Naive thymus-derived CD8-positive, alpha-beta T cell (primary cell): ENCODE data around the gene RNF213. TPM values are rescaled to one million over a fixed set of nuclear protein-coding genes. Genes with fewer than 3 reads are reported as not detected.

Source experiments
- ATAC-seq, 2 donors: fragments of 150-1000 bp; cut with Tn5 transposase in 1 of 2; sonication (Bioruptor Pico), chemical (Tn5 transposase) in 1 of 2; 1 replicate in 1 of 2; 2 replicates in 1 of 2; pipeline ENCODE4 v1.10.0; 2021; ENCODE audit warnings: mild to moderate bottlenecking in 2 of 2, moderate library complexity in 2 of 2
- POLR2A ChIA-PET: fragments of 350-600 bp; sonication (Branson Sonifier 250); formaldehyde crosslinking; loops from one replicate; lab custom pipeline; 2021; ENCODE audit warnings: antibody characterized with exemption; lab: Charles Lee
- DNase-seq, 10 donors: peaks; one replicate each; pipeline versions ENCODE4 v3.0.0 to v3.0.0-alpha.2; 2020 to 2022
- H3K27ac Mint-ChIP-seq, 10 donors: one replicate each; pipeline ENCODE4 v1.8.0; 2020 to 2022; ENCODE audit warnings: mild to moderate bottlenecking in 10 of 10, mixed read lengths in 10 of 10, moderate library complexity in 4 of 10, inconsistent platforms in 1 of 10
- H3K27me3 Mint-ChIP-seq, 5 donors: one replicate each; pipeline ENCODE4 v1.8.0; 2021 to 2022; ENCODE audit warnings: mixed read lengths in 5 of 5
- H3K36me3 Mint-ChIP-seq, 3 donors: one replicate each; pipeline ENCODE4 v1.8.0; 2020 to 2022; ENCODE audit warnings: mixed read lengths in 3 of 3, mild to moderate bottlenecking in 2 of 3, inconsistent platforms in 1 of 3
- H3K4me1 Mint-ChIP-seq, 4 donors: one replicate each; pipeline ENCODE4 v1.8.0; 2021 to 2022; ENCODE audit warnings: mixed read lengths in 4 of 4
- H3K4me3 Mint-ChIP-seq, 10 donors: one replicate each; pipeline ENCODE4 v1.8.0; 2020 to 2022; ENCODE audit warnings: mild to moderate bottlenecking in 10 of 10, mixed read lengths in 10 of 10, moderate library complexity in 6 of 10, inconsistent platforms in 1 of 10
- H3K9me3 Mint-ChIP-seq, 9 donors: one replicate each; pipeline ENCODE4 v1.8.0; 2020 to 2022; ENCODE audit warnings: mixed read lengths in 9 of 9, mild to moderate bottlenecking in 3 of 9, inconsistent platforms in 1 of 9, moderate library complexity in 1 of 9
- polyA plus RNA-seq, 3 donors: library from polyadenylated mRNA; unstranded; fragments of 300-500 nt; fragmentation: Illumina TruSeq; gene quantifications; one replicate each; pipeline ENCODE4 v1.2.3, GENCODE V29; 2021
- total RNA-seq, 8 experiments: library from RNA in 2 of 8; stranded (reverse) in 2 of 8; gene quantifications; one replicate each; pipeline ENCODE4 v1.2.3 and lab custom pipeline; 2021 to 2026

Gene RNF213
- total and polyA plus RNA-seq, 5 experiments from 2014 or later, result 27.1 to 328 (median 52.2) TPM

- POLR2A ChIA-PET, result interaction anchor here (0.6 to 4.0 kb wide), 13 partner anchors 13 to 499 kb away, joined by 3 to 21 read pairs (median 5); partner anchors contain the start of genes EIF4A3 and GAA
- no peaks in the 10 kb centered on the region for H3K9me3 Mint-ChIP-seq
- H3K36me3 Mint-ChIP-seq, result peaks cover 0 to 33% (median 2%) of the 10 kb centered on the region in 3 donors
- H3K4me1 Mint-ChIP-seq, result peaks cover 25 to 61% (median 48%) of the 10 kb centered on the region in 4 donors
- DNase-seq (peak; percentile 75 to 96 (median 92)), ATAC-seq (peak; percentile 86 to 90)
- H3K4me3 Mint-ChIP-seq, result peak overlapping the region; percentile 91 to 97 (median 94)
- peak overlapping the region; percentile 94 to 98 (median 97) for H3K27ac Mint-ChIP-seq
- H3K27me3 Mint-ChIP-seq, result no peaks in the 10 kb centered on the region
Observed at GRCh38 chr17:80219013-80219762, 41.5 kb upstream of the RNF213 start.

GRCh38 chr17:80219763-80220053 is 40.9 kb upstream of the RNF213 start:
- DNase-seq (peak in 1 of 10 donors; percentile 68), ATAC-seq (peak; percentile 35 to 36)
- H3K36me3 Mint-ChIP-seq, result peaks cover 0 to 30% (median 2%) of the 10 kb centered on the region in 3 donors
- H3K9me3 Mint-ChIP-seq, result no peaks in the 10 kb centered on the region
- H3K4me1 Mint-ChIP-seq, result peaks cover 27 to 64% (median 49%) of the 10 kb centered on the region in 4 donors
- H3K27ac Mint-ChIP-seq, result peak overlapping the region; percentile 94 to 98 (median 97)
- peak overlapping the region; percentile 91 to 97 (median 94) for H3K4me3 Mint-ChIP-seq
- POLR2A ChIA-PET, result interaction anchor here (0.7 to 4.0 kb wide), 11 partner anchors 13 to 498 kb away, joined by 3 to 21 read pairs (median 5); partner anchors contain the start of genes EIF4A3 and GAA
- no peaks in the 10 kb centered on the region for H3K27me3 Mint-ChIP-seq

GRCh38 chr17:80220054-80220735 is 40.5 kb upstream of the RNF213 start, which contains the start of the genes SGSH and SLC26A11:
TSS of gene SGSH (minus strand) at chr17:80220333. CDS start at chr17:80220313, 20 bp downstream.
TSS of gene SLC26A11 (plus strand) at chr17:80220427. CDS start at chr17:80221561, 1,134 bp downstream.
- DNase-seq, result peak in 9 of 10 donors; percentile 17 to 76 (median 47)
- Mint-ChIP-seq H3K27me3 (no peaks in the 10 kb centered on the region), H3K36me3 (peaks cover 0 to 26% (median 2%) of the 10 kb centered on the region in 3 donors), H3K9me3 (no peaks in the 10 kb centered on the region), H3K4me1 (peaks cover 27 to 64% (median 49%) of the 10 kb centered on the region in 4 donors), H3K4me3 (peak within 1 kb of the TSS; percentile 91 to 97 (median 94)), H3K27ac (peak within 1 kb of the TSS; percentile 94 to 98 (median 97))
- POLR2A ChIA-PET, result interaction anchor here (0.8 to 4.0 kb wide), 7 partner anchors 17 to 719 kb away, joined by 3 to 21 read pairs (median 4); partner anchors contain the start of gene GAA
- ATAC-seq, result peak; percentile 53 to 54

- H3K4me3 Mint-ChIP-seq, result peak overlapping the region; percentile 75 to 96 (median 81)
- no peaks in the 10 kb centered on the region for H3K27me3 Mint-ChIP-seq
- POLR2A ChIA-PET, result interaction anchor here (0.8 to 4.0 kb wide), 4 partner anchors 41 to 718 kb away, joined by 3 to 21 read pairs (median 8); partner anchors contain the start of gene GAA
- peaks cover 27 to 64% (median 49%) of the 10 kb centered on the region in 4 donors for H3K4me1 Mint-ChIP-seq
- ATAC-seq, result peak; percentile 22 to 31
- DNase-seq, result peak in 8 of 10 donors; percentile 16 to 66 (median 27)
- no peaks in the 10 kb centered on the region for H3K9me3 Mint-ChIP-seq
- peak overlapping the region in 9 of 10 donors; percentile 62 to 95 (median 85) for H3K27ac Mint-ChIP-seq
- peaks cover 0 to 21% (median 2%) of the 10 kb centered on the region in 3 donors for H3K36me3 Mint-ChIP-seq
Observed at GRCh38 chr17:80220736-80221215, 39.9 kb upstream of the RNF213 start.

GRCh38 chr17:80221351-80222105 is 39.1 kb upstream of the RNF213 start:
- Mint-ChIP-seq H3K27me3 (no peaks in the 10 kb centered on the region), H3K4me1 (peaks cover 24 to 59% (median 45%) of the 10 kb centered on the region in 4 donors), H3K9me3 (no peaks in the 10 kb centered on the region), H3K36me3 (peaks cover 0 to 18% (median 2%) of the 10 kb centered on the region in 3 donors), H3K4me3 (peak overlapping the region; percentile 75 to 96 (median 81)), H3K27ac (peak overlapping the region; percentile 62 to 95 (median 82))
- POLR2A ChIA-PET, result no interaction called here
- DNase-seq, result peak in 1 of 10 donors; percentile 40
- ATAC-seq, result no peak

- DNase-seq, result peak in 1 of 10 donors; percentile 48
- H3K27ac Mint-ChIP-seq, result peak overlapping the region in 9 of 10 donors; percentile 10 to 68 (median 53)
- ATAC-seq, result no peak
- peaks cover 0 to 17% (median 0%) of the 10 kb centered on the region in 3 donors for H3K36me3 Mint-ChIP-seq
- H3K4me1 Mint-ChIP-seq, result peaks cover 19 to 50% (median 39%) of the 10 kb centered on the region in 4 donors
- no peaks in the 10 kb centered on the region for H3K27me3 Mint-ChIP-seq
- peak overlapping the region; percentile 19 to 77 (median 42) for H3K4me3 Mint-ChIP-seq
- POLR2A ChIA-PET, result no interaction called here
- no peaks in the 10 kb centered on the region for H3K9me3 Mint-ChIP-seq
Observed at GRCh38 chr17:80222376-80223141, 38.1 kb upstream of the RNF213 start.

- no peaks in the 10 kb centered on the region for H3K27me3 Mint-ChIP-seq
- H3K27ac Mint-ChIP-seq, result peak overlapping the region in 5 of 10 donors; percentile 10 to 79 (median 54)
- DNase-seq, result peak in 1 of 10 donors; percentile 15
- ATAC-seq, result no peak
- H3K4me1 Mint-ChIP-seq, result peaks cover 17 to 46% (median 33%) of the 10 kb centered on the region in 4 donors
- no peaks in the 10 kb centered on the region for H3K9me3 Mint-ChIP-seq
- H3K36me3 Mint-ChIP-seq, result peaks cover 0 to 16% (median 0%) of the 10 kb centered on the region in 3 donors
- POLR2A ChIA-PET, result no interaction called here
- peak overlapping the region in 6 of 10 donors; percentile 20 to 77 (median 40) for H3K4me3 Mint-ChIP-seq
Observed at GRCh38 chr17:80223142-80223815, 37.4 kb upstream of the RNF213 start.

- H3K27ac Mint-ChIP-seq, result peak overlapping the region in 6 of 10 donors; percentile 4 to 79 (median 53)
Observed at GRCh38 chr17:80223838-80224497, 36.7 kb upstream of the RNF213 start.

GRCh38 chr17:80224683-80225082 is 36.0 kb upstream of the RNF213 start:
- Mint-ChIP-seq H3K9me3 (no peaks in the 10 kb centered on the region), H3K4me1 (peaks cover 10 to 32% (median 21%) of the 10 kb centered on the region in 4 donors), H3K4me3 (no peak overlapping the region), H3K27me3 (no peaks in the 10 kb centered on the region), H3K36me3 (peaks cover 0 to 25% (median 4%) of the 10 kb centered on the region in 3 donors), H3K27ac (peak overlapping the region in 1 of 10 donors; percentile 79)
- ATAC-seq (no peak), DNase-seq (peak in 1 of 10 donors; percentile 50)
- POLR2A ChIA-PET, result no interaction called here

More at GRCh38 chr17:80223838-80224497, 36.7 kb upstream of the RNF213 start:
- peak overlapping the region in 2 of 10 donors; percentile 7 to 20 for H3K4me3 Mint-ChIP-seq
- ATAC-seq (no peak), DNase-seq (peak in 1 of 10 donors; percentile 35)
- no peaks in the 10 kb centered on the region for H3K27me3 Mint-ChIP-seq
- peaks cover 16 to 39% (median 26%) of the 10 kb centered on the region in 4 donors for H3K4me1 Mint-ChIP-seq
- H3K36me3 Mint-ChIP-seq, result peaks cover 0 to 22% (median 4%) of the 10 kb centered on the region in 3 donors
- POLR2A ChIA-PET, result no interaction called here
- H3K9me3 Mint-ChIP-seq, result no peaks in the 10 kb centered on the region

- Mint-ChIP-seq H3K9me3 (peaks cover 0 to 2% (median 0%) of the 10 kb centered on the region in 9 donors), H3K4me1 (peaks cover 10 to 33% (median 21%) of the 10 kb centered on the region in 4 donors), H3K27ac (peak overlapping the region in 3 of 10 donors; percentile 22 to 72 (median 61)), H3K36me3 (peaks cover 0 to 29% (median 6%) of the 10 kb centered on the region in 3 donors), H3K27me3 (no peaks in the 10 kb centered on the region), H3K4me3 (no peak overlapping the region)
- POLR2A ChIA-PET, result interaction anchor here (0.6 to 0.7 kb wide), 2 partner anchors 22 to 242 kb away, joined by 3 read pairs; no protein-coding TSS in a partner anchor
- no peak for ATAC-seq
- peak in 1 of 10 donors; percentile 9 for DNase-seq
Observed at GRCh38 chr17:80225230-80225629, 35.4 kb upstream of the RNF213 start.
